ENCODE results near the gene GFAP.
A peak's percentile ranks its signal among the peaks of the same experiment; 100 is the strongest.

DNA sequence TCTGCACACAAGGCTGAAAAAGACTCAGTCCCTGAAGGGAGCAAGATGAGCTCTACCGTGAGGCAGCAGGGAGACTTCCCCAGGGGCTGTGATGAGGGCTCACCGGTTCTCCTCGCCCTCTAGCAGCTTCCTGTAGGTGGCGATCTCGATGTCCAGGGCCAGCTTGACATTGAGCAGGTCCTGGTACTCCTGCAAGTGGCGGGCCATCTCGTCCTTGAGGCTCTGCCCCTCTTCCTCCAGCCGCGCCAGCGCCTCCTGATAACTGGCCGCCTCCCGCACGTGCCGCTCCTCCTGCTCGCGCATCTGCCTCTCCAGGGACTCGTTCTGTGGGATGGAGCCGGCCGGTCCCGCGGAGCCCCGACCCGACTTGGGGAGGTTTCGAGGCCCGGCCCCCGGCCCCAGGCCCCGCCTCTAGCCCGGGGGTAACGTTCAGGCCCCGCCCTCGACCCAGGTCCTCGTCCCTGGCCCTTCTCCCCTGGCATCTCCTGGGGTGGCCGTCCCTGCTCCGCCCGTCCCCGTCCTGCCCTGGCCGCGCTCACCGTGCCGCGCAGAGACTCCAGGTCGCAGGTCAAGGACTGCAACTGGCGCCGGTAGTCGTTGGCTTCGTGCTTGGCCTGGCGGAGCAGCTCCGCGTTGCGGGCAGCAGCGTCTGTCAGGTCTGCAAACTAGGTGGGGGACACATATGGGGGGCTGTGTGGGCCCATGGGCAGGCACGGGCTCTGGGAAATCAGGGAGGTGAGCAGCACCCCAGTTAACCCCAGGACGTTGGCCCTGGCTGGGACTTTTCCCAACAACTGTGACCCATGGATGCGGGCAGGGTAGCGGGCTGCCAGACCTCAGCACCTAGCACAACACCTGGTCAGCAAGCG, 3.9 kb downstream of the GFAP start:
- peak; percentile 22 to 42 for TF ChIP-seq CTCF (conservative IDR thresholded peaks at IDR 0.05 in 1 of 2, IDR thresholded peaks at IDR 0.05 in 1 of 2; ENCODE audit: extremely low read depth in 1 of 2, insufficient read depth in 1 of 2, low read depth in 1 of 2, low read length in 2 of 2)
- no peak for TF ChIP-seq EZH2 (IDR thresholded peaks at IDR 0.05; ENCODE audit: borderline replicate concordance, low read length)
